Erythroblast (primary cell): Measurements from ENCODE around the gene ZNF385B.

Source experiments
- GATA1 ChIP-seq: IDR thresholded peaks from 2 replicates; pipeline ENCODE4 v1.6.1; 2011; ENCODE audit warnings: low read depth, mild to moderate bottlenecking, control low read depth, low read length, moderate library complexity
- POLR2A ChIP-seq: IDR thresholded peaks from 2 replicates; pipeline ENCODE4 v1.6.1; 2011; ENCODE audit warnings: mild to moderate bottlenecking, low read length

DNA sequence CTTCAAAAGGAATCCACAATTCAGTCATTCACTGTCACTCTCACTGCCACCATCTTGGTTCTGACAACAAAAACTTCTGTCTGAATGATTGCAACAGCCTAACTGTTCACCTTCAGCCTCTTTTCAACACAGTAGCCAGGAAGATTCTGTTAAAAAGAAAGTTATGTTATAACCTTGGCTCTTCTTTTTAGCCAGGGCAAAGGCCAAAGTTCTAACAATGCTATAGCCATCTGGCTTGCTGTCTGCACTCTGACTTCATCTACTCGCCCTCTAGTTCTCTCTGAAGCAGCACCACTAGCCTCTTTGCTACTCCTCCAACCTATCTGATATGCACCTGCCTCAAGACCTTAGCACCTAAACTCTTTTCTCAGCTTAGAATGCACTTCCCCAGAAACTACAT lies 158.5 kb downstream of the ZNF385B start:
- TF ChIP-seq POLR2A (no peak), GATA1 (no peak)
